NOMO-1 (cell line): ENCODE data around the gene OBSCN.
"Not testable (repeated sequence)": the region's sequence is repeated elsewhere in the genome, so short reads cannot be mapped to it uniquely, and the experiment has no call there.

Experiments used
- DNase-seq, 2 experiments: peaks; one replicate each; lab custom pipeline; 2025; ENCODE audit not compliant: unreplicated experiment in 2 of 2; lab: John Stamatoyannopoulos, UW

The OBSCN gene

DNA sequence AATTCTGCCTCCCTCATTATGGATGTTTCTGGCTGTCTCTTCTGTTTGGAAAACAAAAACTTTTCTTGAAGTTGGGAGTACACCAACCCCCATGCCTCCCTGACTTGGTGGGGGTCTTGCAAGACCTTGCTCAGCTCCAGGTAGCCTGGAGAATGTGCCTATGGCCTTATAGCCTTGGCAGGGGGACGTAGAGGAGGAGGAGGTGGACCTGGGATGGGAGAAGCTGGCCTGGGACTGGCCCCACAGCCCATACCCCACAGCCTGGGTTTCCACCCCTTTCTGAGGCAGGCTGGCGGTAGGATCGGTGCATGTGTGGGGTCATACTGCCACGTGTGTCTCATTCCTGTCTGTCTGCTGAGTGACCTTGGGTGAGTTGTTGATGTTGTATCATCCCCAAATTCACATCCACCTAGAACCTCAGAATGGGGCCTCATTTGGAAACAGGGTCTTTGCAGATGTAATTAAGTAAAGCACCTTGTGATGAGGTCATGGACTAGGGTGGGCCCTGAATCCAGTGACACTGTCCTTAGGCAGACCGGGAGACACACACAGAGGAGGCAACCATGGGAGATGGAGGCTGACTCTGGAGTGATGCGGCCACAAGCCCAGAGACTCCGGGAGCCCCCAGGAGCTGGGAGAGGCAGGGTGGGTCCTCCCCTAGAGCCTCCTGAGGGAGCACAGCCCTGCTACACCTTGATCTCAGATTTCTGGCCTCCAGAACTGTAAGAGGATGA lies 18.5 kb downstream of the OBSCN start:
- DNase-seq: no peak

DNA sequence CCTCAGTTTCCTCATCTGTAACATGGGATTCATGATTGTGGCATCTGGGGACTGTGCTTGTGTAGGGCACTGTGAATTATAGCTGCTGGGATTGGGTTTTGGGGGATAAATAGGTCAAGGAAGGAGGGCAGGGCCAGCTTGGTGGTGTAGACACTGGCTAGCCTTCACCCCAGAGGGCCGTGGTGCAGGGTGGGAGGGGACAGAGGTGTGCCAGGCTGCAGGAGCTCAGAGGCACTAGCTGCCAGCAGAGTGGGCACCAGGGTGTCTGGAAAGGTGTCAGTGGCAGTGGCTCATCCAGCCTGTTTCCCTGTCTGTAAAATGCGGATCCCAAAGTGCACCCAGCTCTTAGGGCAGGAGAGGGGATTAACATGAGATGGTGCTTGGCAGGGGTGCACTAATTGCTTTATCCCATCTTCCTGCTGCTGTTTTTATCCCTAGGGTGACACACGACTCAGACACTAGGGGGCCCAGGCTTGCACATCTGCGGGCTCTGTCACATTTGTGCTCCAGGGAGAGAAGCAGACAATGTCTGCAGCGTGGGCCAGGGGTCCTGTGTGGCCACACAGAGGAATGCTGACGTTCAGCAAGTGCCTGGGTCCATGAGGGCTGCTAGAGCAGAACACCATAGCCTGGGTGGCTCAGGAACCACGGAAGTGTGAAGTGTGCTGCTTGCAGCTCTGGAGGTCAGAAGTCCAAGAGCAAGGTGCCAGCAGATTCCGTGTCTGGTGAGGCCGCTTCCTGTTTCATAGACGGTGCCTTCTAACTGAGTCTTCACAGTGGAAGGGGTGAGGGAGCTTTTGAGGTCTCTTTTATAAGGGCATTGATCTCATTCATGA lies 19.3 kb downstream of the OBSCN start:
- DNase-seq: peak; percentile 66 to 68

DNA sequence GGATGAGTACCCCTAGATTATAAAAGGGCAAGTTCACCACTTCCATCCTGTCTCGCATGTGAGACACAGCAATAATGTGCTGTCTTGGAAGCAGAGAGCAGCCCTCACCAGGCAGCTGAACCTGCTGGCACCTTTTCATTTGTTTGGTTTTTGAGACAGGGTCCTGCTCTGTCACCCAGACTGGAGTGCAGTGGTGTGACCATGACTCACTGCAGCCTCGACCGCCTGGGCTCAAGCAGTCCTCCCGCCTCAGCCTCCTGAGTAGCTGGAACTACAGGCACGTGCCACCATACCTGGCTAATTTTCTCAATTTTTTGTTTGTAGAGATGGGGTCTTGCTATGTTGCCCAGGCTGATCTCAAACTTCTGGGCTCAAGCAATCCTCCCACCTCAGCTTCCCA lies 20.3 kb downstream of the OBSCN start:
- DNase-seq: not testable (repeated sequence)

DNA sequence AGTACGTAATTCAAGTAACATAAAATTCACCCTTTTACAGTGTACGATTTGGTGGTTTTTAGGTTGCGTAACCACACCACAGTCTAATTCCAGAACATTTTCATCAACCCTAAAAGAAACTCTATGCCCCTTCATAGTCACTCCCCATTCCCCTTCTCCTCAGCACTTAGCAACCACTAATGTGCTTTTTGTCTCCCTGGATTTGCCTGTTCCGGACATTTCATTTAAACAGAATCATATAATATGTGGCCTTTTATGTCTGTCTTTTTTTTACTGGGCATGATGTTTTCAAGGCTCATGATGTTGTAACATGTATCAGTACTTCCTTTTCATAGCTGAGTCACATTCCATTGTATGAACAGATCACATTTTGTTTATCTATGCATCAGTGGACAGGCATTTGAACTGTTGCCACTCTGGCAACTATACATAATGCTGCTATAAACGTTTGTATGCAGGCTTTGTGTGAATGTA lies 20.8 kb downstream of the OBSCN start:
- peak; percentile 65 to 89 for DNase-seq

DNA sequence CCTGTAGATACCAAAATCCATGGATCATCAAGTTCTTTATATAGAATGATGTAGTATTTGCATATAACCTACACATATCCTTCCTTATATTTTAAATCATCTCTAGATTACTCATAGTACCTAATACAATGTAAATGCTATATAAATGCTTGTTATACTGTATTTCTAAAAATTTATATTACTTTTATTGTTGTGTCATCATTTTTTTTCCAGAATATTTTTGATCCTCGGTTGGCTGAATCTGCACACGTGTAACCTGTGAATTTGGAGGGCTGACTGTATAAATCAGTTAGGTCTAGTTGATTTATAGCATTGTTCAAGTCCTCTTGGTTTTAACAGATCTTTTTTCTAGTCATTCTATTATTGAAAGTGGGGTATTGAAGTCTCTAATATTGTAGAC lies 23.3 kb downstream of the OBSCN start:
- DNase-seq: no peak

DNA sequence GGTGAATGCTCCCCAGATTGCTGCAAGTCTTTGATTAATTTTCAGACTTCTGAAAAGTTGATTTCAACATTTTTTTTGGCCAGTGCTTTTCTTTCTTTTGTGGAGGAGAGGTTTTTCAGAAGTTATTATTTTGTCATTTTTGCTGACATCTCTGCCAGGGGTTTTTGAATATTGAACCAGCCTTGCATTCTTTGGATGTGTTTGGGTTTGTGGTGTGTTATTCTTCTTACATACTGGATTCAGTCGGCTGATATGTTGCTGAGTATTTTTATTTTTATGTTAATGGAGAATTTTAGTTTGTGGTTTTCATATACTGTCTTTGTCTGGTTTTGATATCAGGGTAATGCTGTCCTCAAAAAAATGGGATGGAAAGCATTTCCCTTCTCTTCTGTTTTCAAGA lies 25.3 kb downstream of the OBSCN start:
- no peak for DNase-seq

DNA sequence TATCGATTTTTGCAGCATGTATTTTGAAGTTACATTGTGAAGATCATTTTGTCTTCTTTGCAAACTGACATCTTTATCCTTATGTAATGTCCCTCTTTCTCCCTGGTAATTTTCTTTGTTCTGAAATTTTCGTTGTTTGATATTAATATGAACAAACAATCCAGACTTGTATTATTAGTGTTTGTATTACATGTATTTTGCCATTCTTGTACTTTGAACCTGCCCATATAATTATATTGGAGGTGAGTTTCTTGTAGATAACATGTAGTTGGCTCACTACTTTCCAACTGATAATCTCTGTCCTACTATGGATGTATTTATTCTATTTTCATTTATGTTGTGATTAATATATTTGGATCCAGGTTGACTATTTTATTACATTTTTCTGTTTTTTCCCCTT lies 27.1 kb downstream of the OBSCN start:
- DNase-seq: no peak

DNA sequence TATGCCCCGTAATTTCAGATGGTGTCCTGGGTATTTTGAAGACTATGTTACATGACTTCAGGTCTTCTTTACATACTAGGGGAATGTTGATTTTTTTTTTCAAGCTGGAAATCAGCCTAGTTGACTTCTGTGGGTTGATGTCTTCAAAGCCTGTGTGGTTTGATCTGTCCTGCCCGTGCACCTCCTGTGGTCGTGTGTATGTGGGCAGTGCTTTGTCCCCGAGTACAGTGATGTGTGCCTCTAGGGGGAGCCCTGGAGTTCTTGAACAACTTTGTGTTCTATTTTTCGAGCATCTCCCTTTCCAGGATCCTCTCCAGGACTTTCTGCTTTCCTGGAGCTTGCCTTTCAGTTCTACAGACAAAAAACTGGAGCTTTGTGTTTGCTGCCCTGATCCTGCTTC lies 28.9 kb downstream of the OBSCN start:
- DNase-seq: no peak

DNA sequence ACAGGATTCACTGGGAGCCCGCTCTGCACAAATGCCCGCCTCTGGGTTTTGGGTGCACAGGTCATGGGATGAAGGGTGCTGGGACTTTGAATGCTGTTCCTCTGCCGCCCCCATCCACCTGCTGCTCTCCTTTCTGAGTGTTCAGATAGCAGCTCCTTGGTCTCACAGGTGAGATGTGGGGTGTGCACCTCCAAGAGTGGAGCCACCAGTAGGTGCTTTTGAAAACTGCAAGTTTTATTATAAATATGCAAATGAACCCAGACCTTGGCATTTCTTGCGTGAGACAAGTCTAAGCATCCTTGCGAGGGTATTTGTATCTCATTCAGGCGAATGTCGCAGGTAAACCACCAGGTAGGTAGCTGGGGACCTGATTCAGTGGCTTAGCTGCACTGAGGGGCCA lies 30.2 kb downstream of the OBSCN start:
- DNase-seq: no peak

DNA sequence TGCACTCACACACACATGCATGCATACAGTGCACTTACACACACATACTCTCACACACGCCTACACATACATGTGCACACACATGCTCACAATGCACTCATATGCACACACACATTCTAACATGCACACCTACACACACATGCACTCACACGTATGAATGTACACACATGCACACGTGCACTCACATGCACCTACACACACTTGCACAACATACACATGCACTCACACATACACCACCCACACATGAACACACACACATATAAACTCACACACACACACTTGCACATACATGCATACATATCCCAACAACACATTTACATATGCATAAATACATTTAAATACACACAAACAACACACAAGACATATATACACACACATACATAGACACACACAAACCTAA lies 30.6 kb downstream of the OBSCN start:
- no peak for DNase-seq

DNA sequence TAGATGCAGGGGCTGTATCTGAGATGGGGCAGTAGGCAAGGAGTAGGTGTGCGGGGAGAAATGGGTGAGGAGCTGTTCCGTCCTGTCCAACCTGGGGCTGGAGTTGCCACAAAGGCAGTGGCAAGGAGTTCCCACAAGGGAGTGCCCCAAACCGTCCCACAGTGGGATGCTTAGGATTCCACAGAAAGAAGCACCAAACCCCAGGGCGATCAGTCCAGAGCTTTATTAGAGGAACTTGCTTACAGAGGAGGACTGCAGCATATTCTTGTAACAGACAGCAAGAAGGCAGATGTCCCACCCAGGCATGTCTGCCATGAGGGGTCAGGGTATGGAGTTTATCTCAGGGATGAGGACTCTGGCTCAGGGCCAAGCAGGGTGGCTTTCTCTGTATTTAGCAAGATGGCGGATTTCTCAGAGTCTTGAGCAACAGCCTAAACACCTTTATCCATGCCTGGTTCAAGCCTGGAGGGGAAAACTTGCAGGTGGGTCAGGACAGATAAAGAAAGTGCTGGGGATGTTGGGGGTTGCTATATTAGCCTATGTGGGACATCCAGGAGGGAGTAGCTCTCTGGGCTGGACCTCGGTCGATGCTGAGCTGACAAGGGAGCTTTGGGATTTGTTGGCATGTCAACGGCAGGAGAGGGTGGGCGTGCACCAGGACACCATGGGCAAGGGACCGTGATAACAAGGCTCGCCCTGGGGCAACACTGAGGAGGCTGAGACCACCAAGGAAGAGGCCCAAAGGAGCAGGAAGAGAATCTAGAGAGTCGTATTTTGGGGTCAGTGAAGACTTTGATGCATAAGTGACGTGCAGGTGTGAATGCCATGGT lies 32.8 kb downstream of the OBSCN start:
- no peak for DNase-seq

DNA sequence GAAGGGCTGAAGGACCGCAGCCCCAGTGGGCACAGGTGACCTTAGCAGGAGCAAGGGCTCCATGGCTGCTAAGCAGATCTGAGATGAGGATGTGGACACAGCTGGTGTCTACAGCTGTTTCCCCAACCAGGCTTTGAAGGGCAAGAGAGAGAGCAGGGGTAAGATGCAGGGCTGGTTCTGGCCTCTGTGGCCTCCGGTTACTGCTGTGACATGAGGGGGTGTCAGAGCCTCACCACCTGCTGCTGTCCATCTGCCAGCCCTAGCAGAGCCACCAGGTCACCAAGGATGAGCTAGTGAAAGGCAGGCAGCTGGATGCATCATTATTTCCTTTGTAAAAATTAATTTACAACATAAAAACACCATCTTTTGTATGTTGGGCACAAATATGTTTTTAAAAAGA lies 33.4 kb downstream of the OBSCN start:
- DNase-seq: no peak

DNA sequence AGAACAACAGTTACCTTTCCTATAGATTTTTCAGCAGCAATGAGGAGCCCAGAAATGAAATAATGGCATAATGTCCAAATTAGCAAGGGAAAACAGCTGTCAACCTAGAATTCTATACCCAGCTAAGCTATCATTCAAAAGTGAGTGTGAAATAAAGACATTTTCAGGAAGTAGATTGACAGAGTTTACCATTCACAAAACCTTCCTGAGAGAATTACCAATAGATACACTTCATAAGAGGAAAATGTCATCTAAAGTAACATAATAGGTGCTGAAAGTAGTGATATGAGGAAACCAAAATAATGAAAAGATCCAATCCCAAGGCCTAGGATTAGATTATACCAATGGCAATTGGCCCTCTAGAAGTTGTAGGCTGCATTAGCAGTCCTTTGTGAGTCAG lies 34.6 kb downstream of the OBSCN start:
- no peak for DNase-seq

DNA sequence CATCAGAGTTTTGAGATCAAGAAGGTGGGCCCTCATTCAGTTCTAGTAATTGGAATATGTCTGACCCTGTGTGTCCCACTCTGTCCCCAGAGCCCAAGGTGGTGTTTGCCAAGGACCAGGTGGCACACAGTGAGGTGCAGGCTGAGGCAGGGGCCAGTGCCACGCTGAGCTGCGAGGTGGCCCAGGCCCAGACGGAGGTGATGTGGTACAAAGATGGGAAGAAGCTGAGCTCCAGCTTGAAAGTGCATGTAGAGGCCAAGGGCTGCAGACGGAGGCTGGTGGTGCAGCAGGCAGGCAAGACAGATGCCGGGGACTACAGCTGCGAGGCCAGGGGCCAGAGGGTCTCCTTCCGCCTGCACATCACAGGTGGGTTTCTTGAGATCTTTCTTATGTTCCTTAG lies 35.2 kb downstream of the OBSCN start:
- no peak for DNase-seq

DNA sequence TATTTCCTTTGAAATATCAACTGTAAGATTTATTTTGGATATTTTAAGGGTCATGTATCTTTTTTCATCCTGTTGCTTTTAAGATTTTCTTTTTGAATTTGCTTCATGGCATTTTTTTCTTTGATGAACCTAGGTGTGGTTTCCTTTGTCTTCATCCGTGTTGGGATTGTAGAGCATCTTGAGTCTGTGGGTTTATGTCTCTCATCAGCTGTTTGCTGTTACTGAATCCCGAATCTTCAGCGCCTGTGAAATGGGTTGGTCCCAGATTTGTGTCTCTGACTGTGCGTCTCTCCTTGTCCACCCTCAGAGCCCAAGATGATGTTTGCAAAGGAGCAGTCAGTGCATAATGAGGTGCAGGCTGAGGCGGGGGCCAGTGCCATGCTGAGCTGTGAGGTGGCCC lies 36.1 kb downstream of the OBSCN start:
- not testable (repeated sequence) for DNase-seq

DNA sequence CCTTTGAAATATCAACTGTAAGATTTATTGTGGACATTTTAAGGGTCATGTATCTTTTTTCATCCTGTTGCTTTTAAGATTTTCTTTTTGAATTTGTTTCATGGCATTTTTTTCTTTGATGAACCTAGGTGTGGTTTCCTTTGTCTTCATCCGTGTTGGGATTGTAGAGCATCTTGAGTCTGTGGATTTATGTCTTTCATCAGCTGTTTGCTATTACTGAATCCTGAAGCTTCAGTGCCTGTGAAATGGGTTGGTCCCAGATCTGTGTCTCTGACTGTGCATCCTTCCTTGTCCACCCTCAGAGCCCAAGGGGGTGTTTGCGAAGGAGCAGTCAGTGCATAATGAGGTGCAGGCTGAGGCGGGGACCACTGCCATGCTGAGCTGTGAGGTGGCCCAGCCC lies 37.3 kb downstream of the OBSCN start:
- no peak for DNase-seq

DNA sequence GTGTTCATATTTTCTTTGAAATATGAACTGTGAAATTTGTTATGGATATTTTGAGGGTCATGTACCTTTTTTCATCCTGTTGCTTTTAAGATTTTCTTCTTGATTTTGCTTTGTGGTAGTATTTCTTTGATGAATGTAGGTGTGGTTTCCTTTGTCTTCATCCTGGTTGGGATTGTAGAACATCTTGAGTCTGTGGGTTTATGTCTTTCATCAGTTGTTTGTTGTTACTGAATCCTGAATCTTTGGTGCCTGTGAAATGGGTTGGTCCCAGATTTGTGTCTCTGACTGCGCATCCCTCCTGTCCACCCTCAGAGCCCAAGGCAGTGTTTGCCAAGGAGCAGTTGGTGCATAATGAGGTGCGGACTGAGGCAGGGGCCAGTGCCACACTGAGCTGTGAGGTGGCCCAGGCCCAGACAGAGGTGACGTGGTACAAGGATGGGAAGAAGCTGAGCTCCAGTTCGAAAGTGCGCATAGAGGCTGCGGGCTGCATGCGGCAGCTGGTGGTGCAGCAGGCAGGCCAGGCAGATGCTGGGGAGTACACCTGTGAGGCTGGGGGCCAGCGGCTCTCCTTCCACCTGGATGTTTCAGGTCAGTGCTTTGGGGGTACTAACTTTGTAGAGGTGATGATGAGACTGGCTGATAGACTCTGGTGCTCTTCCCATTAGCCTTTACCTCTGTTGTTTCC lies 38.5 kb downstream of the OBSCN start:
- no peak for DNase-seq

DNA sequence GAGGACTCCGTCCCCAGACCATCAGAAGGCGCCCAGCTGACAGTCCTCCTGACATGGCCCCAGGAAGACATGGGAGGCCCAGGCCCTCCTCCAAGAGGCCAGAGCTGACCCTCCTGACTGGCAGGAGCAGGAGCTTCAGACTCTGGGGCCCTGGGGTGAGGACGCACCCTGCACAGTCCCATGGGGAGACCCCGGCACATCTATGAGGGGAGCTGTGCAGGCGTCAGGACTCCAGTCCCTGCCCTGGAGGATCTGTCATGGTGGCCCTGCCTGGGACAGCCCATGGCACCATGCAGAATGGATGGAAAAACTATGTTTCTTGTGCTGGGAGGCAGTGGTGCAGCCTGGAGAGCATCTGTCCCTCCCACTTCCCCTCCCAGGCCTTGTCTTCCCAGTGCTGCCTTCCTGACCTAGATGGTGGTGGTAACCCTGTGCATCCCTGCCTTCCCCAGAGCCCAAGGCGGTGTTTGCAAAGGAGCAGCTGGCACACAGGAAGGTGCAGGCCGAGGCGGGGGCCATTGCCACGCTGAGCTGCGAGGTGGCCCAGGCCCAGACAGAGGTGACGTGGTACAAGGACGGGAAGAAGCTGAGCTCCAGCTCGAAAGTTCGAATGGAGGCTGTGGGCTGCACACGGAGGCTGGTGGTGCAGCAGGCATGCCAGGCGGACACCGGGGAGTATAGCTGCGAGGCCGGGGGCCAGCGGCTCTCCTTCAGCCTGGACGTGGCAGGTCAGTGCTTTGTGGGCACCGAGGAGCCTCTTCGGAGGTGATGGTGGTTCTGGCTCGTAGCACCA lies 41.9 kb downstream of the OBSCN start:
- DNase-seq: no peak

DNA sequence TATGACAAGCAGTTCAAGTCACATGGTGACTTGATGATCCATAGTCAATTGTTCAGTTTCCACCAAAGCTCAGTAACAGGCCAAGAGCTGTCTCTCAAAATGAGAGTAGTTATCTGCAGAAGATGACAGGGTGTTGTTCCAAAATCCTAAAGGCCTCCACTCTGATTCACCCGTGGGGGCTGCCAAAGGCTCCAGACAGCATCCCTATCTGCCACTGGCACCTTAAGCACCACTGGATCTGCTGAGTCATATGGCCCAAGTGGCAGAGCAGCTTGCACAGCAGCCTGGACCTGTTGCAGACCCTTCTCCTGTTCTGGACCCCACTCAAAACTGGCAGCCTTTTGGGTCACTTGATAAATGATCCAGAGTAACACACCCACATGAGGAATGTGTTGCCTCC lies 44.6 kb downstream of the OBSCN start:
- DNase-seq: not testable (repeated sequence)
